Measurements from ENCODE around the gene MAP3K3.

MAP3K3 gene

DNA sequence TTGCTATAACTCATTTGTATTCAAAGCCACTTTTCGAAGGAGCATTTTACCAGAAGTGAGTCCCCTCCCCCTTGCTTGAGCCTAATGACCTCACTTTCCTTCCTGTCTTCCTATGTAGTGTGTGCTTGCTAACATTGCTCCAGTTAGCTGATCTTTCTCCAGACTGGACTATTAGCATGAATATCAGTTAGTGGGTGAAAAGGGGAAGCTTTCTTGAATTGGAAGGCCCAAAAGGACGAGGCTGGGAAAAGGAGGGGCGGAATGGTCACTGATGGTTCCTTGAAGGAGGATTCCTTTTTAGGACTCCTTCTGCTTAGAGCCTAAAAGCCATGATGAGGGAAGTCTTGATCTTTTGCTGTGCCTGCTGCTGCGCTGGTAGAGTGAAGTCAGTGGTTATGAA, 11.9 kb downstream of the MAP3K3 start:
- no peak for TF ChIP-seq ZFX (IDR thresholded peaks at IDR 0.05)
- TF ChIP-seq, protein P1, sequence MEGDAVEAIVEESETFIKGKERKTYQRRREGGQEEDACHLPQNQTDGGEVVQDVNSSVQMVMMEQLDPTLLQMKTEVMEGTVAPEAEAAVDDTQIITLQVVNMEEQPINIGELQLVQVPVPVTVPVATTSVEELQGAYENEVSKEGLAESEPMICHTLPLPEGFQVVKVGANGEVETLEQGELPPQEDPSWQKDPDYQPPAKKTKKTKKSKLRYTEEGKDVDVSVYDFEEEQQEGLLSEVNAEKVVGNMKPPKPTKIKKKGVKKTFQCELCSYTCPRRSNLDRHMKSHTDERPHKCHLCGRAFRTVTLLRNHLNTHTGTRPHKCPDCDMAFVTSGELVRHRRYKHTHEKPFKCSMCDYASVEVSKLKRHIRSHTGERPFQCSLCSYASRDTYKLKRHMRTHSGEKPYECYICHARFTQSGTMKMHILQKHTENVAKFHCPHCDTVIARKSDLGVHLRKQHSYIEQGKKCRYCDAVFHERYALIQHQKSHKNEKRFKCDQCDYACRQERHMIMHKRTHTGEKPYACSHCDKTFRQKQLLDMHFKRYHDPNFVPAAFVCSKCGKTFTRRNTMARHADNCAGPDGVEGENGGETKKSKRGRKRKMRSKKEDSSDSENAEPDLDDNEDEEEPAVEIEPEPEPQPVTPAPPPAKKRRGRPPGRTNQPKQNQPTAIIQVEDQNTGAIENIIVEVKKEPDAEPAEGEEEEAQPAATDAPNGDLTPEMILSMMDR (conservative IDR thresholded peaks at IDR 0.05): no peak
- H3K27ac ChIP-seq: no peak overlapping the region

DNA sequence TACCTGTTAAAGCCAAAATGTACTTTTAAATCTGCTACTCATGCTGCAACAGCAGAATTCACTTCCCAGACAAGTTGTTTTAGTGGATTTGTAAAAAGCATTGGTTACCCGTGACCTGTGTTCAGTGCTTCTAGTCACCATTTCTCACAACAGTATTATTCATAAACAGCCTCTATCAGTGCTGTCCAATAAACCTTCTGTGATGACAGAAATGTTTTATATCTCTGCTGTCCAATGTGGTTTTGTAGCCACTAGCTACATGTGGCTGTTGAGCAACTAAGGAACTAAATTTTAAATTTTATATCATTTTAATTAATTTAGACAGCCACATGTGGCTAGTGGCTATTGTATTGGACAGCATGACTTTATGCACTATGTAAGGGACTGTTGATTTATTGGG, 12.6 kb downstream of the MAP3K3 start:
- H3K27ac ChIP-seq: no peak overlapping the region
- TF ChIP-seq ZFX (IDR thresholded peaks at IDR 0.05): no peak
- TF ChIP-seq, protein P1 (conservative IDR thresholded peaks at IDR 0.05): no peak

DNA sequence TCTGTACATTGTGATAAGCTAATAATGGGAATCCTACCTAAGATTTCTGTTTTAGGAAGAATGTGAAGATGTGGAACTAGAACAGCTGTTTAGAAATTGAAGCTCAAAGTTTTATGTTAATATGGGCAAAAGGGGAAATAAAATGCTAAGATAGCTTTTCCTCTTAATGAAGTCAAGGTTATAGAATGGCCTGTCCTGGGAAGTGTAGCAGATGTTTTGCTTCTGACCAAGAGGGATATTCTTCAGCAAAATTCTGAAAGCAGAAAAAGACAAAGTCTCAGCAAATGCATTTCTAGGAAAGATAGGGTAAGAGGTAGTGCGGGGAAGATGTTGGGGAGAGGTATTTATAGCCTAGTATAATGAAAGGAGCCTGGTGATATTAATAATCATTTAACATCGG, 13.1 kb downstream of the MAP3K3 start:
- no peak overlapping the region for H3K27ac ChIP-seq
- TF ChIP-seq, protein P1 (conservative IDR thresholded peaks at IDR 0.05): no peak
- TF ChIP-seq ZFX (IDR thresholded peaks at IDR 0.05): no peak

- no peak for TF ChIP-seq ZFX (IDR thresholded peaks at IDR 0.05)
- TF ChIP-seq, protein P1 (conservative IDR thresholded peaks at IDR 0.05): no peak
- H3K27ac ChIP-seq: no peak overlapping the region
These were observed 13.6 kb downstream of the MAP3K3 start for GRCh38 chr17:63635787-63636186.

- no peak overlapping the region for H3K27ac ChIP-seq
- TF ChIP-seq ZFX (IDR thresholded peaks at IDR 0.05): no peak
- TF ChIP-seq, protein P1 (conservative IDR thresholded peaks at IDR 0.05): no peak
These were observed 16.9 kb downstream of the MAP3K3 start for GRCh38 chr17:63639125-63639524.

DNA sequence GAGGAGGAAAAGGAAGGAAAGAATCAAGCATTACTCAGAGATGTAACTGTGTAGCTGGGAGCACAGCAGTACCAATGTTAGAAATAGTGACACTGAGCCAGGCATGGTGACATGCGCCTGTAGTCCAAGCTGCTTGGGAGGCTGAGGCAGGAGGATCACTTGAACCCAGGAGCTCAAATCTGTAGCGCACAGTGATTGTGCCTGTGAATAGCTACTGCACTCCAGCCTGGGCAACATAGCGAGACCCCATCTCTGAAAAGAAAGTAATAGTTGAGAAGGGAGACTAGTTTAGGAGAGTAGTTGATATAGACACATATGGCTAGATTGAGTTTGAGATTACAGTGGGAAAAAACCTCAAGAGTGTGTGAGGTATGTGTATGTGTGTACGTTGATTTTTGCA, 17.8 kb downstream of the MAP3K3 start:
- H3K27ac ChIP-seq: no peak overlapping the region
- no peak for TF ChIP-seq ZFX (IDR thresholded peaks at IDR 0.05)
- TF ChIP-seq, protein P1 (conservative IDR thresholded peaks at IDR 0.05): no peak

- H3K27ac ChIP-seq: no peak overlapping the region
- TF ChIP-seq, protein P1 (conservative IDR thresholded peaks at IDR 0.05): no peak
- TF ChIP-seq ZFX (IDR thresholded peaks at IDR 0.05): no peak
These were observed 19.7 kb downstream of the MAP3K3 start for GRCh38 chr17:63641692-63642448.
